Motor neuron (in vitro differentiated cells): ENCODE results near the gene DOHH. TPM values are rescaled to one million over a fixed set of nuclear protein-coding genes. Genes with fewer than 3 reads are reported as not detected.

ENCODE experiments used
- ATAC-seq, 8 experiments: fragments of 200-7000 bp; cut with Tn5 transposase; replicated peaks in 6 of 8; 2 replicates each; pipeline ENCODE4 v1.8.0; 2021; ENCODE audit warnings: mild to moderate bottlenecking in 8 of 8, moderate library complexity in 8 of 8
- H3K27ac ChIP-seq, 2 donors: fragments of 250-450 bp; sonication (Bioruptor Pico); 2 replicates each; pipeline ENCODE4 v1.9.0; 2021; ENCODE audit warnings: antibody characterized with exemption in 2 of 2, mild to moderate bottlenecking in 2 of 2, moderate library complexity in 1 of 2
- H3K4me1 ChIP-seq, 2 donors: fragments of 250-450 bp; sonication (Bioruptor Pico); replicated peaks in 1 of 2; 2 replicates each; pipeline ENCODE4 v1.6.1; 2021; ENCODE audit warnings: antibody characterized with exemption in 2 of 2, mild to moderate bottlenecking in 2 of 2, moderate library complexity in 1 of 2
- H3K4me3 ChIP-seq, 5 donors: fragments of 250-450 bp; sonication (Bioruptor Pico); 2 replicates each; pipeline ENCODE4 v1.9.0; 2021; ENCODE audit warnings: antibody characterized with exemption in 5 of 5, mild to moderate bottlenecking in 5 of 5, moderate library complexity in 4 of 5
- WGBS, 10 experiments: fragments of 450-650 bp; shearing (Covaris generic); methylation state at CpG; one replicate each; pipeline ENCODE4 v1.0.0; 2022; 5-methylcytosine and 5-hydroxymethylcytosine counted together
- in situ Hi-C, 9 experiments: fragments of 400-800 bp; cut with MboI; loops; one replicate each; pipeline ENCODE4 v1.15.0; 2021; ENCODE audit warnings: low sequenced_read_pairs in 9 of 9, low pct_unique_long_range_greater_than_20kb in 2 of 9; ENCODE audit not compliant: unreplicated experiment in 9 of 9
- total RNA-seq, 8 experiments: library from RNA; unstranded; fragments of 300-600 nt; gene quantifications; 2 replicates each; pipeline versions ENCODE4 v1.2.3 to v1.2.4, GENCODE V29; 2022

Gene DOHH
- total RNA-seq, 8 experiments from 2014 or later: 4.6 to 11.4 (median 8.2) TPM

GRCh38 chr19:3441986-3442329 is 58.5 kb downstream of the DOHH start:
- 52 to 100% (median 84%) methylated on average over 1 to 9 of the region's 14 CpGs; no CpG with 5 or more reads in 4 of the 10 experiments for WGBS, 10 experiments
- H3K27ac ChIP-seq: no peak overlapping the region
- H3K4me3 ChIP-seq: no peak overlapping the region
- in situ Hi-C loops: no loop called here
- ATAC-seq: no peak
- H3K4me1 ChIP-seq: peaks cover 20 to 25% of the 10 kb centered on the region in 2 donors

GRCh38 chr19:3441089-3441985 is 59.1 kb downstream of the DOHH start:
- 88 to 100% (median 93%) methylated on average over 3 to 9 of the region's 25 CpGs; no CpG with 5 or more reads in 5 of the 10 experiments for WGBS, 10 experiments

More at GRCh38 chr19:3441089-3441985, 59.1 kb downstream of the DOHH start:
- Histone ChIP-seq H3K4me3 (no peak overlapping the region), H3K4me1 (peaks cover 20 to 25% of the 10 kb centered on the region in 2 donors), H3K27ac (no peak overlapping the region)
- no peak for ATAC-seq
- in situ Hi-C loops: no loop called here

Other genes starting within 250 kb of the DOHH start
- gene NFIC, start 134.1 kb downstream of the DOHH start, total RNA-seq: 10 to 100 TPM in 4 of 8 experiments, 1 to 10 TPM in 2, under 1 TPM in 2; 0.82 to 77.5 (median 6.3) TPM
- 1 to 10 TPM in 1 of 8 experiments, under 1 TPM in 3, not detected in 4; 0.11 to 1.3 (median 0.52) TPM for gene SMIM24, start 20.1 kb downstream of the DOHH start, total RNA-seq
- not detected for gene SMIM44, start 17.2 kb downstream of the DOHH start, total RNA-seq
- 10 to 100 TPM; 15.8 to 33.6 (median 23.0) TPM for gene FZR1, start 5.6 kb upstream of the DOHH start, total RNA-seq
- 1 to 10 TPM in 4 of 8 experiments, under 1 TPM in 4; 0.50 to 4.3 (median 0.99) TPM for gene TEKTIP1, start 38.5 kb upstream of the DOHH start, total RNA-seq
- 10 to 100 TPM; 21.9 to 87.4 (median 44.0) TPM for gene MFSD12, start 56.9 kb upstream of the DOHH start, total RNA-seq
- 100 to 1,000 TPM in 1 of 8 experiments, 10 to 100 TPM in 7; 17.0 to 122 (median 35.3) TPM for gene HMG20B, start 72.3 kb upstream of the DOHH start, total RNA-seq
- gene GIPC3, start 84.8 kb upstream of the DOHH start, total RNA-seq: under 1 TPM in 7 of 8 experiments, not detected in 1; 0.05 to 0.84 (median 0.14) TPM
- under 1 TPM in 7 of 8 experiments, not detected in 1; 0.07 to 0.62 (median 0.36) TPM for gene TBXA2R, start 106.2 kb upstream of the DOHH start, total RNA-seq
- 10 to 100 TPM; 11.7 to 23.0 (median 15.7) TPM for gene CACTIN, start 126.1 kb upstream of the DOHH start, total RNA-seq
- 10 to 100 TPM in 6 of 8 experiments, 1 to 10 TPM in 2; 6.7 to 21.4 (median 13.7) TPM for gene PIP5K1C, start 199.8 kb upstream of the DOHH start, total RNA-seq
- 1 to 10 TPM in 2 of 8 experiments, under 1 TPM in 3, not detected in 3; 0.41 to 7.4 (median 0.96) TPM for gene TJP3, start 207.7 kb upstream of the DOHH start, total RNA-seq